ENCODE results near the gene DAD1.
"Not testable (repeated sequence)": the region's sequence is repeated elsewhere in the genome, so short reads cannot be mapped to it uniquely, and the experiment has no call there.

- not testable (repeated sequence) for TF ChIP-seq CTCF, POLR2A, POLR2AphosphoS5, EP300 (IDR thresholded peaks at IDR 0.05)
Observed at GRCh38 chr14:22635980-22636379, 47.0 kb upstream of the DAD1 start.

Measured in gastroesophageal sphincter (tissue), 3 donors.